HEK293 (cell line): ENCODE measurements around the gene PLXNA3.

Source experiments
- CTCF ChIA-PET: fragments of 350-600 bp; formaldehyde crosslinking; extraction: SDS; loops from one replicate; lab custom pipeline; 2021; ENCODE audit warnings: antibody characterized with exemption; lab: Yijun Ruan, JAX
- POLR2A ChIA-PET: fragments of 300-600 bp; formaldehyde crosslinking; extraction: SDS; loops from one replicate; lab custom pipeline; 2020; ENCODE audit warnings: antibody characterized with exemption, inconsistent platforms; lab: Yijun Ruan, JAX
- H3K27ac ChIP-seq: fragments of 200-500 bp; sonication (Bioruptor generic); 2 replicates; pipeline ENCODE4 v1.5.1; 2014; ENCODE audit warnings: low read depth, low read length, control low read depth, inconsistent platforms; ENCODE audit errors: extremely low read depth
- H3K36me3 ChIP-seq, 2 experiments: fragments of 200-500 bp in 1 of 2; sonication (Bioruptor generic) in 1 of 2; 1 replicate in 1 of 2; 2 replicates in 1 of 2; pipeline ENCODE4 v1.5.1; 2014 to 2017; ENCODE audit warnings: inconsistent platforms in 2 of 2, low read length in 2 of 2; ENCODE audit not compliant: control insufficient read depth in 2 of 2, insufficient read depth in 1 of 2
- H3K4me1 ChIP-seq: fragments of 200-500 bp; sonication (Bioruptor generic); 2 replicates; pipeline ENCODE4 v1.5.1; 2014; ENCODE audit warnings: mild to moderate bottlenecking, low read length, inconsistent platforms; ENCODE audit not compliant: control insufficient read depth, insufficient read depth
- H3K4me3 ChIP-seq: 2 replicates; pipeline ENCODE4 v1.5.1; 2011; ENCODE audit warnings: low read depth, mild to moderate bottlenecking, control low read depth, low read length, moderate library complexity
- H3K9me3 ChIP-seq: fragments of 200-500 bp; sonication (Bioruptor generic); 2 replicates; pipeline ENCODE4 v1.5.1; 2014; ENCODE audit warnings: low read depth, low read length, inconsistent platforms; ENCODE audit not compliant: control insufficient read depth, insufficient read depth
- FEZF1 ChIP-seq: fragments of 450-650 bp; formaldehyde crosslinking; IDR thresholded peaks from 2 replicates; pipeline ENCODE4 v1.5.1; 2016; ENCODE audit warnings: missing biosample characterization, missing genetic modification characterization
- GLI4 ChIP-seq: fragments of 450-650 bp; formaldehyde crosslinking; IDR thresholded peaks from 2 replicates; pipeline ENCODE4 v1.5.1; 2016; ENCODE audit warnings: missing biosample characterization, missing genetic modification characterization
- GLIS2 ChIP-seq: fragments of 450-650 bp; formaldehyde crosslinking; IDR thresholded peaks from 2 replicates; pipeline ENCODE4 v1.5.1; 2016; ENCODE audit warnings: missing biosample characterization, missing genetic modification characterization
- HOXC10 ChIP-seq: sonication (generic); formaldehyde crosslinking; IDR thresholded peaks from 2 replicates; pipeline ENCODE4 v1.8.1; 2023; ENCODE audit warnings: mild to moderate bottlenecking, missing genetic modification reagents
- KLF8 ChIP-seq: fragments of 450-650 bp; formaldehyde crosslinking; IDR thresholded peaks from 2 replicates; pipeline ENCODE4 v1.5.1; 2016; ENCODE audit warnings: missing biosample characterization, missing genetic modification characterization
- PRDM4 ChIP-seq: fragments of 450-650 bp; formaldehyde crosslinking; IDR thresholded peaks from 2 replicates; pipeline ENCODE4 v1.5.1; 2017; ENCODE audit warnings: missing biosample characterization, missing genetic modification characterization
- REPIN1 ChIP-seq: fragments of 450-650 bp; formaldehyde crosslinking; IDR thresholded peaks from 2 replicates; pipeline ENCODE4 v1.5.1; 2017; ENCODE audit warnings: missing biosample characterization, missing genetic modification characterization, low read depth
- SETDB1 ChIP-seq: IDR thresholded peaks from one replicate; pipeline ENCODE4 v1.6.1; 2017; ENCODE audit warnings: mild to moderate bottlenecking, low read length, moderate library complexity, mixed read lengths; ENCODE audit not compliant: insufficient read length
- SP2 ChIP-seq: fragments of 450-650 bp; formaldehyde crosslinking; IDR thresholded peaks from 2 replicates; pipeline ENCODE4 v1.5.1; 2016; ENCODE audit warnings: missing biosample characterization, missing genetic modification characterization
- TRIM28 ChIP-seq: IDR thresholded peaks from 2 replicates; pipeline ENCODE4 v1.6.1; 2011; ENCODE audit warnings: low read length, control low read depth, borderline replicate concordance
- ZBTB26 ChIP-seq: fragments of 450-650 bp; formaldehyde crosslinking; optimal IDR thresholded peaks from 2 replicates; pipeline ENCODE3; 2016; ENCODE audit warnings: missing biosample characterization, mild to moderate bottlenecking, missing genetic modification characterization
- ZNF266 ChIP-seq: fragments of 450-650 bp; formaldehyde crosslinking; IDR thresholded peaks from 2 replicates; pipeline ENCODE4 v1.5.1; 2016; ENCODE audit warnings: missing biosample characterization, missing genetic modification characterization, low read depth
- ZNF366 ChIP-seq: fragments of 450-650 bp; formaldehyde crosslinking; conservative IDR thresholded peaks from 2 replicates; pipeline ENCODE4 v1.5.1; 2016; ENCODE audit warnings: missing biosample characterization, missing genetic modification characterization
- ZNF37A ChIP-seq: fragments of 450-650 bp; IDR thresholded peaks from 2 replicates; pipeline ENCODE4 v1.5.1; 2018; ENCODE audit warnings: missing biosample characterization, missing genetic modification characterization
- ZNF404 ChIP-seq: fragments of 450-650 bp; formaldehyde crosslinking; IDR thresholded peaks from 2 replicates; pipeline ENCODE4 v1.5.1; 2017; ENCODE audit warnings: missing biosample characterization, missing genetic modification characterization
- ZNF416 ChIP-seq: fragments of 450-650 bp; formaldehyde crosslinking; IDR thresholded peaks from 2 replicates; pipeline ENCODE4 v1.5.1; 2016; ENCODE audit warnings: missing biosample characterization, missing genetic modification characterization
- ZNF433 ChIP-seq: fragments of 450-650 bp; formaldehyde crosslinking; IDR thresholded peaks from 2 replicates; pipeline ENCODE4 v1.5.1; 2016; ENCODE audit warnings: missing biosample characterization, missing genetic modification characterization, low read depth
- ZNF449 ChIP-seq: fragments of 450-650 bp; formaldehyde crosslinking; IDR thresholded peaks from 2 replicates; pipeline ENCODE4 v1.5.1; 2017; ENCODE audit warnings: missing biosample characterization, mild to moderate bottlenecking, missing genetic modification characterization, moderate library complexity
- ZNF510 ChIP-seq: fragments of 450-650 bp; formaldehyde crosslinking; IDR thresholded peaks from 2 replicates; pipeline ENCODE4 v1.5.1; 2018; ENCODE audit warnings: mild to moderate bottlenecking, missing genetic modification characterization, missing biosample characterization; ENCODE audit not compliant: insufficient replicate concordance
- ZNF521 ChIP-seq: fragments of 450-650 bp; formaldehyde crosslinking; IDR thresholded peaks from 2 replicates; pipeline ENCODE4 v1.5.1; 2017; ENCODE audit warnings: missing biosample characterization, mild to moderate bottlenecking, missing genetic modification characterization
- ZNF555 ChIP-seq: fragments of 450-650 bp; formaldehyde crosslinking; conservative IDR thresholded peaks from 2 replicates; pipeline ENCODE4 v1.5.1; 2017; ENCODE audit warnings: missing biosample characterization, mild to moderate bottlenecking, missing genetic modification characterization, inconsistent platforms
- ZNF701 ChIP-seq: fragments of 450-650 bp; formaldehyde crosslinking; IDR thresholded peaks from 2 replicates; pipeline ENCODE4 v1.5.1; 2016; ENCODE audit warnings: missing biosample characterization, missing genetic modification characterization
- ZSCAN30 ChIP-seq: fragments of 450-650 bp; IDR thresholded peaks from 2 replicates; pipeline ENCODE4 v1.5.1; 2018; ENCODE audit warnings: missing biosample characterization, mild to moderate bottlenecking, missing genetic modification characterization, moderate library complexity

The PLXNA3 gene

GRCh38 chrX:154412468-154412867, 45.6 kb upstream of the PLXNA3 start:
- Histone ChIP-seq H3K9me3 (no peaks in the 10 kb centered on the region), H3K27ac (no peak overlapping the region), H3K4me3 (no peak overlapping the region), H3K36me3 (peaks cover 5 to 16% of the 10 kb centered on the region in 2 experiments; a peak in 2 of 3 replicates), H3K4me1 (no peaks in the 10 kb centered on the region; the same call in 1 of the 2 replicates)
- TF ChIP-seq ZNF37A (no peak), ZNF433 (tag by site-specific recombination) (no peak), ZNF416 (tag by site-specific recombination) (no peak), ZNF266 (tag by site-specific recombination) (no peak), HOXC10 (CRISPR knock-in tag) (no peak), SETDB1 (no peak), ZNF404 (no peak), ZNF449 (no peak), ZNF510 (tag by site-specific recombination) (no peak), ZNF366 (no peak), ZSCAN30 (tag by site-specific recombination) (no peak), REPIN1 (tag by site-specific recombination) (no peak), TRIM28 (no peak), PRDM4 (tag by site-specific recombination) (no peak), ZBTB26 (tag by site-specific recombination) (no peak), ZNF555 (tag by site-specific recombination) (no peak), ZNF701 (tag by site-specific recombination) (no peak), ZNF521 (tag by site-specific recombination) (no peak), KLF8 (tag by site-specific recombination) (no peak), GLI4 (tag by site-specific recombination) (no peak)
- CTCF ChIA-PET: interaction anchor here (1.0 kb wide), 2 partner anchors 13 to 39 kb away, joined by 4 to 5 read pairs; partner anchors contain the start of gene RPL10
- POLR2A ChIA-PET: interaction anchor here (0.6 to 4.0 kb wide), 10 partner anchors 9 to 135 kb away, joined by 3 to 57 read pairs (median 8); partner anchors contain the start of genes ATP6AP1, FAM50A, IKBKG and RPL10

- Histone ChIP-seq H3K27ac (no peak overlapping the region), H3K36me3 (peaks cover 5 to 16% of the 10 kb centered on the region in 2 experiments; a peak in 2 of 3 replicates), H3K9me3 (no peaks in the 10 kb centered on the region), H3K4me3 (no peak overlapping the region), H3K4me1 (no peaks in the 10 kb centered on the region; the same call in 1 of the 2 replicates)
- ChIA-PET POLR2A (no interaction called here), CTCF (interaction anchor here (0.7 kb wide), 1 partner anchor 14 kb away, joined by 3 read pairs; no protein-coding TSS in a partner anchor)
- TF ChIP-seq GLIS2 (tag by site-specific recombination) (peak; percentile 9; the same call in 1 of the 2 replicates), SP2 (tag by site-specific recombination) (no peak), FEZF1 (no peak)
These were observed 44.9 kb upstream of the PLXNA3 start for GRCh38 chrX:154413142-154413541.
